Loucy (cell line): ENCODE data around the gene ELAVL2.

Experiments used
- EZH2phosphoT487 ChIP-seq: fragments of 200-600 bp; IDR thresholded peaks from 2 replicates; pipeline ENCODE4 v1.6.1; 2018; ENCODE audit warnings: antibody characterized with exemption, mild to moderate bottlenecking, moderate library complexity, borderline replicate concordance
- TF ChIP-seq, protein P1 (sequence below): fragments of 200-600 bp; sonication (generic); conservative IDR thresholded peaks from 2 replicates; pipeline ENCODE4 v1.5.1; 2014; ENCODE audit warnings: mild to moderate bottlenecking, antibody characterized with exemption, low read length

- TF ChIP-seq, protein P1, sequence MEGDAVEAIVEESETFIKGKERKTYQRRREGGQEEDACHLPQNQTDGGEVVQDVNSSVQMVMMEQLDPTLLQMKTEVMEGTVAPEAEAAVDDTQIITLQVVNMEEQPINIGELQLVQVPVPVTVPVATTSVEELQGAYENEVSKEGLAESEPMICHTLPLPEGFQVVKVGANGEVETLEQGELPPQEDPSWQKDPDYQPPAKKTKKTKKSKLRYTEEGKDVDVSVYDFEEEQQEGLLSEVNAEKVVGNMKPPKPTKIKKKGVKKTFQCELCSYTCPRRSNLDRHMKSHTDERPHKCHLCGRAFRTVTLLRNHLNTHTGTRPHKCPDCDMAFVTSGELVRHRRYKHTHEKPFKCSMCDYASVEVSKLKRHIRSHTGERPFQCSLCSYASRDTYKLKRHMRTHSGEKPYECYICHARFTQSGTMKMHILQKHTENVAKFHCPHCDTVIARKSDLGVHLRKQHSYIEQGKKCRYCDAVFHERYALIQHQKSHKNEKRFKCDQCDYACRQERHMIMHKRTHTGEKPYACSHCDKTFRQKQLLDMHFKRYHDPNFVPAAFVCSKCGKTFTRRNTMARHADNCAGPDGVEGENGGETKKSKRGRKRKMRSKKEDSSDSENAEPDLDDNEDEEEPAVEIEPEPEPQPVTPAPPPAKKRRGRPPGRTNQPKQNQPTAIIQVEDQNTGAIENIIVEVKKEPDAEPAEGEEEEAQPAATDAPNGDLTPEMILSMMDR, result no peak
- no peak for TF ChIP-seq EZH2phosphoT487
These were observed 143.7 kb downstream of the ELAVL2 start for GRCh38 chr9:23682352-23682751.
